CD4-positive, alpha-beta T cell (primary cell): ENCODE results near the gene SYT6. TPM values are rescaled to one million over a fixed set of nuclear protein-coding genes. Genes with fewer than 3 reads are reported as not detected.

Source experiments
- ATAC-seq: fragments of 200-7000 bp; cut with Tn5 transposase; one replicate; pipeline ENCODE4 v1.10.0; 2022; ENCODE audit warnings: mild to moderate bottlenecking; ENCODE audit not compliant: poor library complexity
- CTCF ChIA-PET: fragments of 350-600 bp; sonication (Branson Sonifier 250); formaldehyde crosslinking; loops from one replicate; lab custom pipeline; 2021; ENCODE audit warnings: antibody characterized with exemption, inconsistent platforms; lab: Charles Lee
- POLR2A ChIA-PET: fragments of 350-600 bp; sonication (Branson Sonifier 250); formaldehyde crosslinking; loops from one replicate; lab custom pipeline; 2021; ENCODE audit warnings: antibody characterized with exemption, inconsistent platforms; lab: Charles Lee
- DNase-seq, 14 experiments: peaks; one replicate each; pipeline ENCODE4 v3.0.0-alpha.2; 2013 to 2020; ENCODE audit warnings: mixed read lengths in 2 of 14
- H3K27ac ChIP-seq, 2 donors: one replicate each; pipeline versions ENCODE4 v1.5.1 to v1.7.0; 2013; ENCODE audit warnings: low read length in 2 of 2, low read depth in 1 of 2, mild to moderate bottlenecking in 1 of 2
- H3K27me3 ChIP-seq, 2 experiments: 1 replicate in 1 of 2; 2 replicates in 1 of 2; pipeline versions ENCODE4 v1.6.1 to v1.7.0; 2013; ENCODE audit warnings: low read length in 2 of 2, control low read depth in 1 of 2, mild to moderate bottlenecking in 1 of 2, moderate library complexity in 1 of 2; ENCODE audit not compliant: insufficient read depth in 2 of 2, control insufficient read depth in 1 of 2
- H3K36me3 ChIP-seq: one replicate; pipeline ENCODE4 v1.6.1; 2013; ENCODE audit warnings: low read length, control low read depth; ENCODE audit not compliant: insufficient read depth
- H3K4me1 ChIP-seq: one replicate; pipeline ENCODE4 v1.6.1; 2013; ENCODE audit warnings: low read length, control low read depth; ENCODE audit not compliant: insufficient read depth
- H3K4me3 ChIP-seq: one replicate; pipeline ENCODE4 v1.5.1; 2013; ENCODE audit warnings: mild to moderate bottlenecking, low read length, moderate library complexity
- H3K9me3 ChIP-seq, 2 experiments: 1 replicate in 1 of 2; 2 replicates in 1 of 2; pipeline versions ENCODE4 v1.6.1 to v1.7.0; 2013; ENCODE audit warnings: low read length in 2 of 2, mild to moderate bottlenecking in 2 of 2, control low read depth in 1 of 2, moderate library complexity in 1 of 2; ENCODE audit not compliant: control insufficient read depth in 1 of 2, insufficient read depth in 1 of 2
- H3K27ac Mint-ChIP-seq: one replicate; pipeline ENCODE4 v1.8.0; 2020; ENCODE audit warnings: mixed read lengths
- H3K27me3 Mint-ChIP-seq: one replicate; pipeline ENCODE4 v1.8.0; 2021; ENCODE audit warnings: mixed read lengths
- H3K36me3 Mint-ChIP-seq: one replicate; pipeline ENCODE4 v1.8.0; 2021; ENCODE audit warnings: low read depth, mixed read lengths
- H3K4me1 Mint-ChIP-seq: one replicate; pipeline ENCODE4 v1.8.0; 2021; ENCODE audit warnings: low read depth, mixed read lengths
- H3K4me3 Mint-ChIP-seq: one replicate; pipeline ENCODE4 v1.8.0; 2020; ENCODE audit warnings: mild to moderate bottlenecking, mixed read lengths
- H3K9me3 Mint-ChIP-seq: one replicate; pipeline ENCODE4 v1.8.0; 2020; ENCODE audit warnings: mixed read lengths
- CTCF ChIP-seq: fragments of 200-600 bp; IDR thresholded peaks from one replicate; pipeline ENCODE4 v1.8.0; 2022; ENCODE audit warnings: antibody characterized with exemption, mild to moderate bottlenecking
- intact Hi-C, 2 experiments: fragments of 100-400 bp; cut with DNase I in 1 of 2; cut with micrococcal nuclease in 1 of 2; formaldehyde crosslinking; loops; one replicate each; pipeline versions ENCODE4 v1.15.1 to v1.9.0; 2023 to 2025; cut with DNase I, micrococcal nuclease
- total RNA-seq, 174 experiments: library from RNA in 2 of 174; stranded (reverse) in 2 of 174; gene quantifications; one replicate each; pipeline ENCODE4 v1.2.3 and lab custom pipeline; 2021 to 2026

SYT6 gene
- total RNA-seq, 2 experiments from 2014 or later = not detected

- Histone ChIP-seq H3K9me3 (no peaks in the 10 kb centered on the region), H3K4me1 (no peaks in the 10 kb centered on the region), H3K4me3 (no peak overlapping the region), H3K36me3 (no peaks in the 10 kb centered on the region), H3K27ac (no peak overlapping the region), H3K27me3 (peaks cover 0 to 3% of the 10 kb centered on the region in 2 experiments)
- ATAC-seq (no peak), DNase-seq (no peak)
- Mint-ChIP-seq H3K4me3 (no peak overlapping the region), H3K36me3 (no peaks in the 10 kb centered on the region), H3K27ac (no peak overlapping the region), H3K4me1 (no peaks in the 10 kb centered on the region), H3K27me3 (peaks cover 23% of the 10 kb centered on the region), H3K9me3 (no peaks in the 10 kb centered on the region)
- CTCF ChIA-PET = interaction anchor here (0.6 kb wide), 1 partner anchor 39 kb away, joined by 3 read pairs; no protein-coding TSS in a partner anchor
- no peak for TF ChIP-seq CTCF
- POLR2A ChIA-PET = no interaction called here
- intact Hi-C loops = no loop called here
Observed at GRCh38 chr1:114135786-114136185, 17.9 kb downstream of the SYT6 start.

- H3K27me3 Mint-ChIP-seq = peaks cover 22% of the 10 kb centered on the region
- Histone ChIP-seq H3K9me3 (no peaks in the 10 kb centered on the region), H3K4me3 (no peak overlapping the region), H3K36me3 (no peaks in the 10 kb centered on the region), H3K27ac (no peak overlapping the region), H3K27me3 (peaks cover 0 to 3% of the 10 kb centered on the region in 2 experiments), H3K4me1 (no peaks in the 10 kb centered on the region)
- H3K4me3 Mint-ChIP-seq = no peak overlapping the region
- DNase-seq = no peak
- no peaks in the 10 kb centered on the region for H3K9me3 Mint-ChIP-seq
- ATAC-seq = no peak
- no peak for TF ChIP-seq CTCF
- peaks cover 7% of the 10 kb centered on the region for H3K4me1 Mint-ChIP-seq
- POLR2A ChIA-PET = no interaction called here
- H3K27ac Mint-ChIP-seq = no peak overlapping the region
- no peaks in the 10 kb centered on the region for H3K36me3 Mint-ChIP-seq
- CTCF ChIA-PET = no interaction called here
- intact Hi-C loops = no loop called here
Observed at GRCh38 chr1:114134518-114134917, 19.2 kb downstream of the SYT6 start.

GRCh38 chr1:114133129-114133528, 20.5 kb downstream of the SYT6 start:
- intact Hi-C loops = no loop called here
- H3K9me3 ChIP-seq = no peaks in the 10 kb centered on the region
- peaks cover 3% of the 10 kb centered on the region for H3K4me1 ChIP-seq
- DNase-seq = no peak
- ChIA-PET CTCF (no interaction called here), POLR2A (no interaction called here)
- no peak for TF ChIP-seq CTCF
- H3K4me3 ChIP-seq = no peak overlapping the region
- Mint-ChIP-seq H3K36me3 (no peaks in the 10 kb centered on the region), H3K27ac (no peak overlapping the region), H3K9me3 (no peaks in the 10 kb centered on the region), H3K27me3 (peaks cover 17% of the 10 kb centered on the region), H3K4me3 (no peak overlapping the region), H3K4me1 (peaks cover 15% of the 10 kb centered on the region)
- no peak overlapping the region for H3K27ac ChIP-seq
- peaks cover 0 to 3% of the 10 kb centered on the region in 2 experiments for H3K27me3 ChIP-seq
- H3K36me3 ChIP-seq = no peaks in the 10 kb centered on the region
- no peak for ATAC-seq
